Common myeloid progenitor, CD34-positive (primary cell): ENCODE results near the gene DISC1.

ENCODE experiments used
- CTCF ChIA-PET: fragments of 350-600 bp; sonication (Branson Sonifier 250); formaldehyde crosslinking; loops from one replicate; lab custom pipeline; 2021; ENCODE audit warnings: antibody characterized with exemption; lab: Charles Lee
- POLR2A ChIA-PET: fragments of 350-600 bp; sonication (Branson Sonifier 250); formaldehyde crosslinking; loops from one replicate; lab custom pipeline; 2021; ENCODE audit warnings: antibody characterized with exemption; lab: Charles Lee
- DNase-seq, 3 donors: peaks; one replicate each; pipeline versions ENCODE4 v3.0.0 to v3.0.0-alpha.2; 2013
- H3K27ac ChIP-seq, 2 experiments: 1 replicate in 1 of 2; 2 replicates in 1 of 2; pipeline ENCODE4 v1.7.0; 2013; ENCODE audit warnings: inconsistent platforms in 2 of 2, low read length in 2 of 2, mild to moderate bottlenecking in 2 of 2, low read depth in 1 of 2, moderate library complexity in 1 of 2; ENCODE audit not compliant: severe bottlenecking in 2 of 2, insufficient read depth in 1 of 2, poor library complexity in 1 of 2
- H3K27me3 ChIP-seq, 5 experiments: replicated peaks in 2 of 5; 1 replicate in 3 of 5; 2 replicates in 2 of 5; pipeline versions ENCODE4 v1.6.1 to v1.7.0; 2013; ENCODE audit warnings: low read length in 4 of 5, mild to moderate bottlenecking in 2 of 5, moderate library complexity in 2 of 5, inconsistent platforms in 1 of 5; ENCODE audit not compliant: insufficient read depth in 5 of 5, control insufficient read depth in 4 of 5
- H3K36me3 ChIP-seq, 4 experiments: 1 replicate in 2 of 4; 2 replicates in 2 of 4; pipeline versions ENCODE4 v1.6.1 to v1.7.0; 2013; ENCODE audit warnings: low read length in 3 of 4, control low read depth in 1 of 4, mild to moderate bottlenecking in 1 of 4; ENCODE audit not compliant: control insufficient read depth in 4 of 4, insufficient read depth in 4 of 4
- H3K4me1 ChIP-seq, 4 experiments: 1 replicate in 3 of 4; 2 replicates in 1 of 4; pipeline versions ENCODE4 v1.6.1 to v1.7.1; 2013; ENCODE audit warnings: low read length in 3 of 4, mild to moderate bottlenecking in 3 of 4, control low read depth in 1 of 4, inconsistent platforms in 1 of 4, moderate library complexity in 1 of 4; ENCODE audit not compliant: control insufficient read depth in 4 of 4, insufficient read depth in 4 of 4; ENCODE audit errors: control extremely low read depth in 1 of 4
- H3K4me3 ChIP-seq, 7 experiments: 1 replicate in 4 of 7; 2 replicates in 3 of 7; pipeline versions ENCODE4 v1.5.1 to v1.7.0; 2013; ENCODE audit warnings: mild to moderate bottlenecking in 7 of 7, low read length in 6 of 7, moderate library complexity in 6 of 7, inconsistent platforms in 2 of 7, low read depth in 2 of 7, control low read depth in 1 of 7; ENCODE audit not compliant: insufficient read depth in 4 of 7, control insufficient read depth in 1 of 7; ENCODE audit errors: extremely low read depth in 1 of 7
- H3K9me3 ChIP-seq, 5 experiments: 1 replicate in 4 of 5; 2 replicates in 1 of 5; pipeline versions ENCODE4 v1.6.1 to v1.7.1; 2013; ENCODE audit warnings: low read length in 4 of 5, mild to moderate bottlenecking in 2 of 5, inconsistent platforms in 1 of 5, low read depth in 1 of 5, moderate library complexity in 1 of 5; ENCODE audit not compliant: control insufficient read depth in 4 of 5, insufficient read depth in 2 of 5; ENCODE audit errors: control extremely low read depth in 1 of 5
- WGBS: methylation state at CpG from one replicate; pipeline ENCODE4 v1.1.5; 2013; ENCODE audit not compliant: insufficient coverage; 5-methylcytosine and 5-hydroxymethylcytosine counted together

DISC1 gene

GRCh38 chr1:231733063-231733462 is 106.5 kb downstream of the DISC1 start:
- H3K36me3 ChIP-seq: no peaks in the 10 kb centered on the region
- ChIA-PET CTCF (no interaction called here), POLR2A (no interaction called here)
- no peaks in the 10 kb centered on the region for H3K4me1 ChIP-seq
- H3K27me3 ChIP-seq: no peaks in the 10 kb centered on the region
- no peak overlapping the region for H3K27ac ChIP-seq
- H3K4me3 ChIP-seq: no peak overlapping the region
- H3K9me3 ChIP-seq: peaks cover 0 to 3% (median 0%) of the 10 kb centered on the region in 5 experiments
- no peak for DNase-seq

- H3K4me3 ChIP-seq: no peak overlapping the region
- ChIA-PET CTCF (no interaction called here), POLR2A (no interaction called here)
Measured at GRCh38 chr1:231733672-231734071, 107.1 kb downstream of the DISC1 start.

GRCh38 chr1:231734417-231734816 is 107.8 kb downstream of the DISC1 start:
- no peak for DNase-seq
- H3K27me3 ChIP-seq: no peaks in the 10 kb centered on the region
- no peak overlapping the region for H3K4me3 ChIP-seq
- H3K9me3 ChIP-seq: peaks cover 0 to 3% (median 0%) of the 10 kb centered on the region in 5 experiments
- no peaks in the 10 kb centered on the region for H3K4me1 ChIP-seq
- ChIA-PET CTCF (no interaction called here), POLR2A (no interaction called here)
- peaks cover 0 to 4% (median under 1%) of the 10 kb centered on the region in 4 experiments for H3K36me3 ChIP-seq
- no peak overlapping the region for H3K27ac ChIP-seq
- 95% methylated on average over 4 of the region's 4 CpGs for WGBS

More at GRCh38 chr1:231733672-231734071, 107.1 kb downstream of the DISC1 start:
- Histone ChIP-seq H3K27me3 (no peaks in the 10 kb centered on the region), H3K9me3 (peaks cover 0 to 3% (median 0%) of the 10 kb centered on the region in 5 experiments), H3K4me1 (no peaks in the 10 kb centered on the region), H3K27ac (no peak overlapping the region), H3K36me3 (no peaks in the 10 kb centered on the region)
- 94% methylated on average over 3 of the region's 3 CpGs for WGBS
- DNase-seq: no peak

DNA sequence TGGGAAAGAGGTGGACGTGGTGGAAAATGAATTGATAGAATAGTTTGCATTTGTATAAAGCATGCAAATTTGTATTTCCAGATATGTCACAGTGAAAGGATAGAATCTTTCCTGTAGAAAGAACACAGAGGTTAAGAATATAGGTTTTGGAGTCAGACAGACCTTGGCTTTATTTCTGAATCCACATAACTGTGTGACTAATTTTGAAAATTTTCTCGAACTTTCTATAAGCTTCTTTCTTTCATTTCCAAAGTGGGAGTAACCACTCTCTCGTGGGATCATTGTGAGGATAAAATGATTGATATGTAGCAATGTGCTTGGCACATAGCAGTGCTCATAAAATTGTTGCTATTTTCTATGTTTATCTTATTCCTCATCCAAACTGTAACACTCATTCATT is 108.8 kb downstream of the DISC1 start:
- no peak for DNase-seq
- WGBS: 83% methylated on average over 1 of the region's 3 CpGs
- no peaks in the 10 kb centered on the region for H3K27me3 ChIP-seq
- H3K4me1 ChIP-seq: no peaks in the 10 kb centered on the region
- CTCF ChIA-PET: interaction anchor here (1.3 to 2.1 kb wide), 2 partner anchors 10 to 21 kb away, joined by 3 to 6 read pairs; no protein-coding TSS in a partner anchor
- peaks cover 0 to 3% (median 0%) of the 10 kb centered on the region in 5 experiments for H3K9me3 ChIP-seq
- POLR2A ChIA-PET: no interaction called here
- H3K4me3 ChIP-seq: no peak overlapping the region
- H3K27ac ChIP-seq: no peak overlapping the region
- H3K36me3 ChIP-seq: peaks cover 0 to 4% (median 2%) of the 10 kb centered on the region in 4 experiments

DNA sequence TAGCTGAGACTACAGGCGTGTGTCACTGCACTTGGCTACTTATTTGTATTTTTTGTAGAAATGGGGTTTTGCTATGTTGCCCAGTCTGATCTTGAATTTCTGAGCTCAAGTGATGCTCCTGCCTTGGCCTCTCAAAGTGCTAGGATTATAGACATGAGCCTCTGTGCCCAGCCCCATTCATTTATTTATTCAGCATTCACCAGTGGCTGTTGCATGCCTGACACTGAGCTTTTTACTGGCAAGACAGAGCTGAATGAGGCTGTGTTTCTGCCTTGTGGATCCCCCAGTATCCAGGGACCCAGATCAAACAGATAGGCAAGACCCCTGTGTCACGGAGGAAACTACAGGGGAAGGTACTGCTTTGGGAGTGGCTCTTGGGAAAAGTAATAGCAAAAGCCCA is 109.4 kb downstream of the DISC1 start:
- WGBS: 100% methylated on average over 1 of the region's 2 CpGs

GRCh38 chr1:231736464-231736863 is 109.9 kb downstream of the DISC1 start:
- Histone ChIP-seq H3K9me3 (peaks cover 0 to 3% (median 0%) of the 10 kb centered on the region in 5 experiments), H3K4me3 (no peak overlapping the region), H3K36me3 (peaks cover 0 to 6% (median 2%) of the 10 kb centered on the region in 4 experiments), H3K4me1 (no peaks in the 10 kb centered on the region), H3K27me3 (no peaks in the 10 kb centered on the region), H3K27ac (no peak overlapping the region)
- ChIA-PET POLR2A (no interaction called here), CTCF (interaction anchor here (2.1 kb wide), 1 partner anchor 20 kb away, joined by 6 read pairs; no protein-coding TSS in a partner anchor)
- DNase-seq: no peak

More for the DNA sequence above, 109.4 kb downstream of the DISC1 start:
- H3K27me3 ChIP-seq: no peaks in the 10 kb centered on the region
- H3K4me3 ChIP-seq: no peak overlapping the region
- peaks cover 0 to 4% (median 2%) of the 10 kb centered on the region in 4 experiments for H3K36me3 ChIP-seq
- no peak for DNase-seq
- no peak overlapping the region for H3K27ac ChIP-seq
- peaks cover 0 to 3% (median 0%) of the 10 kb centered on the region in 5 experiments for H3K9me3 ChIP-seq
- ChIA-PET POLR2A (no interaction called here), CTCF (interaction anchor here (1.3 to 2.1 kb wide), 2 partner anchors 11 to 21 kb away, joined by 3 to 6 read pairs; no protein-coding TSS in a partner anchor)
- no peaks in the 10 kb centered on the region for H3K4me1 ChIP-seq

GRCh38 chr1:231738554-231738953 is 112.0 kb downstream of the DISC1 start:
- peaks cover 0 to 9% (median 2%) of the 10 kb centered on the region in 4 experiments for H3K36me3 ChIP-seq
- H3K4me3 ChIP-seq: no peak overlapping the region
- no peak overlapping the region for H3K27ac ChIP-seq
- H3K9me3 ChIP-seq: no peaks in the 10 kb centered on the region
- CTCF ChIA-PET: interaction anchor here (1.1 kb wide), 1 partner anchor 19 kb away, joined by 3 read pairs; no protein-coding TSS in a partner anchor
- 100% methylated on average over 1 of the region's 1 CpG for WGBS
- no peaks in the 10 kb centered on the region for H3K4me1 ChIP-seq
- no peak for DNase-seq
- POLR2A ChIA-PET: no interaction called here
- H3K27me3 ChIP-seq: no peaks in the 10 kb centered on the region
